ENCODE measurements around the gene MCRS1.

GRCh38 chr12:49558526-49558925, 9.4 kb downstream of the MCRS1 start:
- TF ChIP-seq, protein P1, sequence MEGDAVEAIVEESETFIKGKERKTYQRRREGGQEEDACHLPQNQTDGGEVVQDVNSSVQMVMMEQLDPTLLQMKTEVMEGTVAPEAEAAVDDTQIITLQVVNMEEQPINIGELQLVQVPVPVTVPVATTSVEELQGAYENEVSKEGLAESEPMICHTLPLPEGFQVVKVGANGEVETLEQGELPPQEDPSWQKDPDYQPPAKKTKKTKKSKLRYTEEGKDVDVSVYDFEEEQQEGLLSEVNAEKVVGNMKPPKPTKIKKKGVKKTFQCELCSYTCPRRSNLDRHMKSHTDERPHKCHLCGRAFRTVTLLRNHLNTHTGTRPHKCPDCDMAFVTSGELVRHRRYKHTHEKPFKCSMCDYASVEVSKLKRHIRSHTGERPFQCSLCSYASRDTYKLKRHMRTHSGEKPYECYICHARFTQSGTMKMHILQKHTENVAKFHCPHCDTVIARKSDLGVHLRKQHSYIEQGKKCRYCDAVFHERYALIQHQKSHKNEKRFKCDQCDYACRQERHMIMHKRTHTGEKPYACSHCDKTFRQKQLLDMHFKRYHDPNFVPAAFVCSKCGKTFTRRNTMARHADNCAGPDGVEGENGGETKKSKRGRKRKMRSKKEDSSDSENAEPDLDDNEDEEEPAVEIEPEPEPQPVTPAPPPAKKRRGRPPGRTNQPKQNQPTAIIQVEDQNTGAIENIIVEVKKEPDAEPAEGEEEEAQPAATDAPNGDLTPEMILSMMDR (IDR thresholded peaks at IDR 0.05): no peak
- no peak for TF ChIP-seq POLR2AphosphoS5 (IDR thresholded peaks at IDR 0.05)

Data from upper lobe of left lung (tissue), 4 donors.